ENCODE results near the gene SPEF1. TPM values are rescaled to one million over a fixed set of nuclear protein-coding genes. Genes with fewer than 3 reads are reported as not detected.

The SPEF1 gene
- total RNA-seq, 1 experiment from 2014 or later: 0.95 TPM

- Histone ChIP-seq H3K4me3 (no peak overlapping the region), H3K36me3 (no peaks in the 10 kb centered on the region), H3K27me3 (no peaks in the 10 kb centered on the region), H3K9me3 (no peaks in the 10 kb centered on the region)
- no peak for DNase-seq
Observed at GRCh38 chr20:3813848-3814581, 32.8 kb upstream of the SPEF1 start.

- DNase-seq: no peak
Observed at GRCh38 chr20:3812975-3813847, 32.0 kb upstream of the SPEF1 start.

GRCh38 chr20:3812259-3812681, 31.0 kb upstream of the SPEF1 start:
- Histone ChIP-seq H3K36me3 (no peaks in the 10 kb centered on the region), H3K4me3 (no peak overlapping the region), H3K9me3 (no peaks in the 10 kb centered on the region), H3K27me3 (no peaks in the 10 kb centered on the region)
- no peak for DNase-seq

More at GRCh38 chr20:3812975-3813847, 32.0 kb upstream of the SPEF1 start:
- no peaks in the 10 kb centered on the region for H3K27me3 ChIP-seq
- H3K4me3 ChIP-seq: no peak overlapping the region
- no peaks in the 10 kb centered on the region for H3K36me3 ChIP-seq
- no peaks in the 10 kb centered on the region for H3K9me3 ChIP-seq

- Histone ChIP-seq H3K4me3 (peak overlapping the region; percentile 36), H3K27me3 (no peaks in the 10 kb centered on the region), H3K9me3 (no peaks in the 10 kb centered on the region), H3K36me3 (no peaks in the 10 kb centered on the region)
- peak; percentile 97 for DNase-seq
Observed at GRCh38 chr20:3811467-3812258, 30.4 kb upstream of the SPEF1 start.

GRCh38 chr20:3808544-3808943, 27.3 kb upstream of the SPEF1 start:
- Histone ChIP-seq H3K4me3 (0 out of 2 replicates have a peak overlapping the region, but pooled peaks have one; percentile 1), H3K9me3 (no peaks in the 10 kb centered on the region), H3K36me3 (peaks cover 21% of the 10 kb centered on the region), H3K27me3 (no peaks in the 10 kb centered on the region)
- DNase-seq: no peak

- no peaks in the 10 kb centered on the region for H3K27me3 ChIP-seq
- H3K9me3 ChIP-seq: no peaks in the 10 kb centered on the region
- no peak for DNase-seq
- H3K4me3 ChIP-seq: no peak overlapping the region
- H3K36me3 ChIP-seq: peaks cover 41% of the 10 kb centered on the region
Observed at GRCh38 chr20:3804781-3805180, 23.5 kb upstream of the SPEF1 start.

- Histone ChIP-seq H3K4me3 (no peak overlapping the region), H3K36me3 (peaks cover 41% of the 10 kb centered on the region), H3K27me3 (no peaks in the 10 kb centered on the region), H3K9me3 (no peaks in the 10 kb centered on the region)
- DNase-seq: no peak
Observed at GRCh38 chr20:3804254-3804751, 23.1 kb upstream of the SPEF1 start.

- DNase-seq: no peak
- Histone ChIP-seq H3K4me3 (no peak overlapping the region), H3K9me3 (no peaks in the 10 kb centered on the region), H3K27me3 (no peaks in the 10 kb centered on the region), H3K36me3 (peaks cover 46% of the 10 kb centered on the region)
Observed at GRCh38 chr20:3803854-3804253, 22.6 kb upstream of the SPEF1 start.

GRCh38 chr20:3803289-3803688, 22.0 kb upstream of the SPEF1 start:
- H3K9me3 ChIP-seq: no peaks in the 10 kb centered on the region
- H3K27me3 ChIP-seq: no peaks in the 10 kb centered on the region
- peaks cover 51% of the 10 kb centered on the region for H3K36me3 ChIP-seq
- H3K4me3 ChIP-seq: no peak overlapping the region
- no peak for DNase-seq

GRCh38 chr20:3802524-3803239, 21.4 kb upstream of the SPEF1 start:
- Histone ChIP-seq H3K4me3 (no peak overlapping the region), H3K27me3 (no peaks in the 10 kb centered on the region), H3K9me3 (no peaks in the 10 kb centered on the region), H3K36me3 (peaks cover 53% of the 10 kb centered on the region)
- no peak for DNase-seq

- H3K9me3 ChIP-seq: no peaks in the 10 kb centered on the region
- H3K36me3 ChIP-seq: peaks cover 56% of the 10 kb centered on the region
Observed at GRCh38 chr20:3801846-3802245, 20.6 kb upstream of the SPEF1 start.

GRCh38 chr20:3801299-3801698, 20.1 kb upstream of the SPEF1 start:
- H3K4me3 ChIP-seq: no peak overlapping the region
- DNase-seq: no peak
- H3K9me3 ChIP-seq: no peaks in the 10 kb centered on the region
- no peaks in the 10 kb centered on the region for H3K27me3 ChIP-seq
- peaks cover 54% of the 10 kb centered on the region for H3K36me3 ChIP-seq

More at GRCh38 chr20:3801846-3802245, 20.6 kb upstream of the SPEF1 start:
- DNase-seq: no peak
- Histone ChIP-seq H3K27me3 (no peaks in the 10 kb centered on the region), H3K4me3 (no peak overlapping the region)

GRCh38 chr20:3800878-3801260, 19.6 kb upstream of the SPEF1 start:
- no peaks in the 10 kb centered on the region for H3K9me3 ChIP-seq
- no peaks in the 10 kb centered on the region for H3K27me3 ChIP-seq
- H3K4me3 ChIP-seq: no peak overlapping the region
- DNase-seq: no peak
- peaks cover 50% of the 10 kb centered on the region for H3K36me3 ChIP-seq

GRCh38 chr20:3800256-3800877, 19.1 kb upstream of the SPEF1 start:
- peaks cover 45% of the 10 kb centered on the region for H3K36me3 ChIP-seq

GRCh38 chr20:3798908-3799248, 17.6 kb upstream of the SPEF1 start:
- no peak for DNase-seq
- H3K9me3 ChIP-seq: no peaks in the 10 kb centered on the region
- H3K36me3 ChIP-seq: peaks cover 38% of the 10 kb centered on the region
- H3K27me3 ChIP-seq: no peaks in the 10 kb centered on the region
- H3K4me3 ChIP-seq: no peak overlapping the region

More at GRCh38 chr20:3800256-3800877, 19.1 kb upstream of the SPEF1 start:
- DNase-seq: no peak
- Histone ChIP-seq H3K4me3 (no peak overlapping the region), H3K27me3 (no peaks in the 10 kb centered on the region), H3K9me3 (no peaks in the 10 kb centered on the region)

GRCh38 chr20:3798373-3798768, 17.1 kb upstream of the SPEF1 start:
- Histone ChIP-seq H3K36me3 (peaks cover 34% of the 10 kb centered on the region), H3K27me3 (no peaks in the 10 kb centered on the region), H3K9me3 (no peaks in the 10 kb centered on the region), H3K4me3 (no peak overlapping the region)
- DNase-seq: no peak
